Vagina (tissue), 2 donors: ENCODE data around the gene DTL. TPM values are rescaled to one million over a fixed set of nuclear protein-coding genes. Genes with fewer than 3 reads are reported as not detected.

Experiments used
- DNase-seq, 2 donors: peaks; one replicate each; pipeline ENCODE4 v3.0.0-alpha.2; 2017; ENCODE audit errors: extremely low spot score in 2 of 2
- H3K27ac ChIP-seq: fragments of 200-600 bp; sonication (generic); one replicate; pipeline ENCODE4 v1.5.1; 2019
- H3K27me3 ChIP-seq: fragments of 200-600 bp; sonication (generic); one replicate; pipeline ENCODE4 v1.5.1; 2019
- H3K36me3 ChIP-seq, 2 donors: fragments of 200-600 bp; sonication (generic); one replicate each; pipeline ENCODE4 v1.5.1; 2017 to 2019
- H3K4me1 ChIP-seq: fragments of 200-600 bp; sonication (generic); one replicate; pipeline ENCODE4 v1.5.1; 2019
- H3K4me3 ChIP-seq, 2 donors: fragments of 200-600 bp; sonication (generic); 1 replicate in 1 of 2; 2 replicates in 1 of 2; pipeline ENCODE4 v1.5.1; 2016 to 2019
- H3K9me3 ChIP-seq: fragments of 200-600 bp; sonication (generic); one replicate; pipeline ENCODE4 v1.5.1; 2019
- CTCF ChIP-seq, 3 experiments: fragments of 450-650 bp in 2 of 3; fragments of 200-600 bp in 1 of 3; sonication (generic) in 1 of 3; IDR thresholded peaks; one replicate each; pipeline ENCODE4 v1.5.1; 2017 to 2019; ENCODE audit warnings: antibody characterized with exemption in 3 of 3, mild to moderate bottlenecking in 2 of 3, moderate library complexity in 2 of 3
- POLR2A ChIP-seq, 2 donors: fragments of 450-650 bp; IDR thresholded peaks; one replicate each; pipeline ENCODE4 v1.6.1; 2017; ENCODE audit warnings: antibody characterized with exemption in 2 of 2, mild to moderate bottlenecking in 2 of 2, moderate library complexity in 2 of 2
- POLR2AphosphoS5 ChIP-seq, 2 donors: sonication (generic); formaldehyde crosslinking; IDR thresholded peaks; one replicate each; pipeline ENCODE4 v1.9.0; 2017; ENCODE audit warnings: antibody characterized with exemption in 2 of 2, mild to moderate bottlenecking in 2 of 2, low read depth in 1 of 2; ENCODE audit not compliant: insufficient read depth in 1 of 2
- intact Hi-C: fragments of 100-400 bp; cut with DNase I; formaldehyde crosslinking; loops from one replicate; pipeline ENCODE4 v1.15.1; 2023
- total RNA-seq: library from RNA; depleted of rRNA; stranded (reverse); fragments of >200 nt; gene quantifications from one replicate; pipeline ENCODE4 v1.2.3, GENCODE V29; 2016

Gene DTL
- total RNA-seq, 1 donor from 2014 or later, result 7.4 TPM

GRCh38 chr1:212124690-212125582 is 89.4 kb downstream of the DTL start:
- TF ChIP-seq POLR2A (IDR thresholded peaks at IDR 0.05), result no peak
- TF ChIP-seq POLR2AphosphoS5 (IDR thresholded peaks at IDR 0.05; ENCODE audit: insufficient read depth in 1 of 2, low read depth in 1 of 2), result no peak
- TF ChIP-seq CTCF (IDR thresholded peaks at IDR 0.05), result no peak
- DNase-seq, result no peak
- Histone ChIP-seq H3K27me3 (no peaks in the 10 kb centered on the region), H3K4me1 (no peaks in the 10 kb centered on the region), H3K36me3 (no peaks in the 10 kb centered on the region), H3K4me3 (no peak overlapping the region), H3K9me3 (no peaks in the 10 kb centered on the region), H3K27ac (no peak overlapping the region)
- intact Hi-C loops, result no loop called here

DNA sequence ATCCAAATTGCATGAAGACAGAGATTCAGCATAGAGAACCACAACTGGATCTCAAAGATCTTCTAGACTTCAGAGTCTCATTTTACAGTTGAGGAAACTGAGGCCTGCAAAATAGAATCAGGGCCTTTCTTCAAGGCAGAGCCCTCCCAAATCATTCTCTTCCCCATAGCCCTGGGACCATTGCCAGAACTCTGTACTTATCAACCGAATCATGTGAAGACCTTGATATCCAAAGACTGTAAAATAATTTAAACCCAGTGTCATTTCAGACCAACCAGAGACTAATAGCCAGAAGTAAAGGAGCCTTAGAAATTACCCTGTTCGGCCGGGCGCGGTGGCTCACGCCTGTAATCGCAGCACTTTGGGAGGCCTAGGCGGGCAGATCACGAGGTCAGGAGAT is 90.1 kb downstream of the DTL start:
- Histone ChIP-seq H3K27me3 (no peaks in the 10 kb centered on the region), H3K4me1 (no peaks in the 10 kb centered on the region), H3K27ac (no peak overlapping the region), H3K36me3 (no peaks in the 10 kb centered on the region), H3K9me3 (no peaks in the 10 kb centered on the region), H3K4me3 (no peak overlapping the region)
- intact Hi-C loops, result no loop called here
- no peak for TF ChIP-seq CTCF (IDR thresholded peaks at IDR 0.05)
- no peak for TF ChIP-seq POLR2A (IDR thresholded peaks at IDR 0.05)
- TF ChIP-seq POLR2AphosphoS5 (IDR thresholded peaks at IDR 0.05; ENCODE audit: insufficient read depth in 1 of 2, low read depth in 1 of 2), result no peak
- no peak for DNase-seq

DNA sequence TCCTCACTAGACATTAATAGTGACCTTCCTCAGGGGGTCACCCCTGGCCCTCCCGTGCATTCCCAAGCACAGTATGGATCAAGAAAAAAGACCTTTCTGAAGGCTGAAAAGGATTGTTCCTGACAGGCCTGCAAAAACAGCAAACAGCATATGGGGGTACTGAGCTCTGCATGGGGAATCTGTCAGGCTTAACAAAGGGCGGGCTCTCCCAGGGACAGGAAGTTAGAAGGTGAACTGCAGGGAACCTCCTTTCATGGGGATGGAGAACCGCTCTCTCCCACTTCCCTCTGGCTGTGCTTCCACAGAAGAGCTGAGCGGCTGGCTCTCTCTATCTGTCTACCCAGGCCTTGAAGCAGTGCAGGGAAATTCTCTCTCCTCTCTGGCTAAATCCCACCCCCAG is 91.7 kb downstream of the DTL start:
- TF ChIP-seq CTCF (IDR thresholded peaks at IDR 0.05) (no peak), POLR2AphosphoS5 (IDR thresholded peaks at IDR 0.05; ENCODE audit: insufficient read depth in 1 of 2, low read depth in 1 of 2) (no peak)
- no peak for DNase-seq
- Histone ChIP-seq H3K27me3 (no peaks in the 10 kb centered on the region), H3K4me1 (no peaks in the 10 kb centered on the region), H3K4me3 (no peak overlapping the region), H3K36me3 (no peaks in the 10 kb centered on the region), H3K27ac (no peak overlapping the region), H3K9me3 (no peaks in the 10 kb centered on the region)
- intact Hi-C loops, result no loop called here

DNA sequence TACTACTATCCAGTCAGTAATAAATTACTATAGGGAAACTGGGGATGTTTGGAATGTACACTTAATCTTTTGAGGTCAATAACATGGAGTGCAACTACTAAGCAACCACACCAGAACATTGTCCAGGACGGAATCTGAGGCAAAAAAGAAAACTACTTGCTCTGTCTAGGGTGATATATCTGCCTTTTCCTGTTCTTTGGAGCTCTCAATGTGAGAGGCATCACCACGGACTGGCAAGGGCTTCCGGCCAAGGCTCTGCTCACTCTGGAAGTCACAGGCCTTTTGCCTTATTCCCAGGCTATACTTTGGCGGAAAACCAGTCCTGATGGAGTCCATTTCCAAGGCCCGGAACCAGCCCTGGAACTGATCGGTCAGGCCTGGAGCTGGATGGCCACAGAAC is 94.2 kb downstream of the DTL start:
- TF ChIP-seq CTCF (IDR thresholded peaks at IDR 0.05), result no peak
- TF ChIP-seq POLR2A (IDR thresholded peaks at IDR 0.05), result no peak
- TF ChIP-seq POLR2AphosphoS5 (IDR thresholded peaks at IDR 0.05; ENCODE audit: insufficient read depth in 1 of 2, low read depth in 1 of 2), result no peak
- no peak for DNase-seq
- H3K9me3 ChIP-seq, result no peaks in the 10 kb centered on the region
- no peaks in the 10 kb centered on the region for H3K27me3 ChIP-seq
- no peak overlapping the region for H3K27ac ChIP-seq
- no peak overlapping the region for H3K4me3 ChIP-seq
- H3K4me1 ChIP-seq, result no peaks in the 10 kb centered on the region
- intact Hi-C loops, result no loop called here
- H3K36me3 ChIP-seq, result no peaks in the 10 kb centered on the region

GRCh38 chr1:212132025-212132424 is 96.5 kb downstream of the DTL start:
- Histone ChIP-seq H3K4me1 (no peaks in the 10 kb centered on the region), H3K4me3 (no peak overlapping the region), H3K36me3 (no peaks in the 10 kb centered on the region), H3K27me3 (no peaks in the 10 kb centered on the region), H3K27ac (no peak overlapping the region), H3K9me3 (no peaks in the 10 kb centered on the region)
- DNase-seq, result no peak
- intact Hi-C loops, result no loop called here
- TF ChIP-seq POLR2AphosphoS5 (IDR thresholded peaks at IDR 0.05; ENCODE audit: insufficient read depth in 1 of 2, low read depth in 1 of 2) (no peak), CTCF (IDR thresholded peaks at IDR 0.05) (no peak), POLR2A (IDR thresholded peaks at IDR 0.05) (no peak)
